ENCODE results near the gene CACNG4.

Gene CACNG4

DNA sequence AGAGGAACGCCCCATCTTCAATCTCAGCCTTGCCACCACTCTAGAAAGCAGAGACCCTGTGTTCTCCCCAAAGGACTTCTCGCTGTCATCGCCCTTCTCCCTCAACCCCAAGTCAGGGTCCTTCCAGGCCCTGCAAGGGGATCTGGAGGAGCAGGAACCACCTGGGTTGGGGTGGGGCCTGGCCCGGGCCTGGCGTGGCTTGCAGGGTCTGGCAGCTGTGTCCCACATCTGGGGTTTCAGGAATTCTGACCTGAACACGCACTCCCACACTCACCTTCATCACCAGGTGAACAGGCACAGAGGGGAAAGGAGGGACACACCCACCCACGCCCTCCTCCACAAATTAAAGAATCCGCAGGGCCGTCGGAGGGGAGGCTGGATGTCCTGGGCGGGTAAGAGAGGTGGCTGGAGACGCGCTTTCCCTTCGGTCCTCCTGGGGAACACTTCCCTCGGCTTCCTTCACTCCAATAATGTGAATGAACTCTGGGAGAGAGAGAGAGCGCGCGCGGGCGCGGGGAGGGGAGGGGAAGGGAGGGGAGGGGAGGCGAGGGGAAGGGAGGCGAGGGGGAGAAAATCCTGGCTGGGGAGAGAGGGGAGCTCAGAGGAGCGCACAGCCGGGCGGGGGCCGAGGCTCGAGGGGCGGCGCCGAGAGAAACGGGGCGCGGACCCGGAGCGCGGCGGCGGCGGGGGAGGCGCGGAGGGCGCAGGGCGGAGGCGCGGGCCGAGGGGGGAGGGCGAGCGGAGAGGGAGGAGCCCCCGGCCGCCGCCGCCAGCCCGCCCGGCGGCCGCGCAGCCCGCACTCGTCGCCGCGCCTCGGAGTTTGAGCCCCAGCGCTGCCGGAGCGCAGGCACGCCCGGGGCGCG is at the start of gene CACNG4:
TSS of gene CACNG4 (plus strand) at position 799 of the 863 bp plus-strand sequence. CDS start 205 bp downstream, outside the sequence.
- no peak for DNase-seq

DNA sequence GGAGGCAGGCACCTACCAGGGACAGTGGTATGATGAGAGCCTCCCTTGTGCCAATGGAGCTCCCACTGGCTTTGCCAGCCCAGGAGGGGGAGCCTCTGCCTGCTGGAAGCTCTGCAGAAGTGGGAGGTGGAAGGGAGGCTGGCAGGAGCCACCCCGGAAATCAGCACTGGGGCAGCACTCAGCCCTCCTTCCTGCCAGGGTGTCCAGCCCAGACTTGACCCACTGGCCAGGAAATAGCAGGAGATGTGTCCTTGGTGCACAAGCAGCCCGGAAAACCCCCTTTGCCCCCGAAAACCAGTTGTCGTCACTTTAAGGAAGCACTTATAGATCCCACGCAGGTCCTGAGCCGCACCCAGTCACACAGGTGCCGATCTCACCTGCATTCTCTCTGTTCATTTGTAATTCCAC is 49.3 kb upstream of the CACNG4 start:
- no peak for DNase-seq

DNA sequence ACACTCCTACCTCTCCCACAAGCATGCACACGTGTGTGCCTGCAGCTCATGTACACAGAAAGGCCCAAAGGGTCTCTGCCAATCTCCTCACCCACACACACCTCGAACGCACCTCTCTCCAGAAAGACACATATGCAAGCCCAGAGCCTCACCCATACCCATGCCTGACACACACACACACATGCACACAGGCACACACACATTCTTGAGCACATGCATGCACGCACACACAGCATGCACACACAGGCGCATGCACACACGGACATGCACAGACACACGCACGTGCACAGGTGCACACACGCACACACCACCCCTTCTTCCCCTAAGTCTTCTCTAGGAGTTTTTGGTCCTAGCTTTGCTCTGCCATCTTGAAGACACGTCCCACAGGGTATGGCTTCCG is 48.7 kb upstream of the CACNG4 start:
- DNase-seq = no peak

DNA sequence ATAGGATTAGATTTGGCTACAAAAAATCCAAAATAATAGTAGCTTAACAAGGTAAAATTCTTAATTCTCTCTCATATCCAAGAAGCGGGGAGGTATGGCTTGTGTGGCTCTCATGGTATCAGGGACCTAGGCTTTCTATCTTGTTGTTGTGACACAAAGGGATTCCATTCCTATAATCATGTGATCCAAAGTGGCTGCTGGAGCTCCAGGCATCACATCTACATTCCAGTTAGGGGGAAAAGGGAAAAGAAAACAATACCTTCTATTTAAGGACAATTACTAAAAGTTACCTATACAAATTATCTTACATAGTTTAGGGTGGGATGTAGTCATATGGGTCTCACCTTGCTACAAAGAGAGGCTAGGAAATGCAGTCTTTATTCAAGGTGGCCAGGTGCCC is 47.6 kb upstream of the CACNG4 start:
- no peak for DNase-seq

DNA sequence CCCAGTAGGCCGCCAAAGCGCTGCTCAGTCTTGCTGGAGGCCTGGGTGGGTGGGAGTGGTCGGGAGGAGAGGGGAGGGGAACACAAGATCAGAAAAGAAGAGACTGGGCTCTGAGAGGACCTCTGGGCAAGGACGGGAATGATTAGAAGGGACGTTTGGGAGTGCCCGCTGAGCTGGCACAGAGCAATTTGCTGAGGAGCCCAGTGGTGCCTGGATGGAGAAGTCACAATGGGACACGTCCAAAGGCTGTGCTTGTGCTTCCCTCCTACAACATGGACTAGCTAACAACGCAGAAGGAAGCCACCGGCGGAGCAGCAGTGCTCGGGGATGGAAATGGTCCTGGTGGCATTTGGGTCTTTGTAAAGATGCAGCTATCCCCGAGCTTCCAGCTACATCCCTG is 45.6 kb upstream of the CACNG4 start:
- DNase-seq = no peak

DNA sequence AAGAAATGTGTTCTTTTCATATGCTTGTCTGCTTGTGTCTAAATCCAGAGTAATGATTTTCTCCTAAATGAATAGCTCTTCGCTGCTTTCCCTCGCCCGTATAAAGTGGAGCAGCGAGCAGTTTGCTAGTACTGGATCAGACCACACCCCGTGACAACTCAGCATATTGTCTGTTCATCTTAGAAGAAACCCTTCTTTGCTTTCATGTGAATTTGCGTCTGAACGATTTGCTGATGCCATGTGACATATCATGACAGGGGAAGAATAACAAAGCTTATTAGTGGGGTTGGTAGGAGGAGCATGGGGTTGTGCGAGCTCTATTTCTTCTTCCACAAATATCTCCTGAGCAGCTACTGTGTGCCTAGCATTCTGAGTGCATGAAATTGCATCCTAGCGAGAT is 44.1 kb upstream of the CACNG4 start:
- DNase-seq = no peak

DNA sequence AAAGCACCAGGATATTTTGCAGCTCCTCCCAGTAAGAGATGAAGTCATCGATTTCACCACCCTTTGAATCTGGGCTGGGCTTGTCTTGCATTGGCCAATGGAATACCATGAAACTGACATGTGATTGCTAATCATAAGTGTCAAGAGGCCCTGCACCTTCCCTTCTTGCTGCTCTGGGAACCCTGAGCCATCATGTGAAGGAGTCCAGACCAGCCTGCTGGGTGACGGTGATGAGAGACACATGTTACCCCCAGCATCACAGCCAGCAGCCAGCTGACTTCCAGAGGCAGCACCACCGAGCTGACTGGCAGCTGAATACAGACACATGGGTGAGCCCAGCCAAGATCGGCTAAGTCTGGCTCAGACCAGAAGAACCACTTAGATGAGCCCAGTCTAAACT is 43.6 kb upstream of the CACNG4 start:
- DNase-seq = no peak

DNA sequence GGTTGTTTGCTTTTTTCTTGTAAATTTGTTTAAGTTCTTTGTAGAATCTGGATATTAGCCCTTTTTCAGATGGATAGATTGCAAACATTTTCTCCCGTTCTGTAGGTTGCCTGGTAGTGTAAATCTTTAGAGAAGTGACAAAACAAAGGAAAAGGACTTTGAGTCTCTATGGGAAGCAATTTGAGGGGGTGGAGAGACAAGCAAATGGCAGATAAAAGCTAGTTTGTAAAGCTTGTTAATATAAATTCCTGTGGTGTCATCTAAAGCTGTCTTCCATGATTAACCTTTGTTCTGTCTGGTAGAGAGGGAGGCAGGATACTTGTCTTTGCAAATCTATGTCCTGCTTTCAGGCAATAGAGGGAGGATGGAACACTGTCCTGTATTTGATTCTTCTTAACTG is 40.6 kb upstream of the CACNG4 start:
- DNase-seq = no peak

DNA sequence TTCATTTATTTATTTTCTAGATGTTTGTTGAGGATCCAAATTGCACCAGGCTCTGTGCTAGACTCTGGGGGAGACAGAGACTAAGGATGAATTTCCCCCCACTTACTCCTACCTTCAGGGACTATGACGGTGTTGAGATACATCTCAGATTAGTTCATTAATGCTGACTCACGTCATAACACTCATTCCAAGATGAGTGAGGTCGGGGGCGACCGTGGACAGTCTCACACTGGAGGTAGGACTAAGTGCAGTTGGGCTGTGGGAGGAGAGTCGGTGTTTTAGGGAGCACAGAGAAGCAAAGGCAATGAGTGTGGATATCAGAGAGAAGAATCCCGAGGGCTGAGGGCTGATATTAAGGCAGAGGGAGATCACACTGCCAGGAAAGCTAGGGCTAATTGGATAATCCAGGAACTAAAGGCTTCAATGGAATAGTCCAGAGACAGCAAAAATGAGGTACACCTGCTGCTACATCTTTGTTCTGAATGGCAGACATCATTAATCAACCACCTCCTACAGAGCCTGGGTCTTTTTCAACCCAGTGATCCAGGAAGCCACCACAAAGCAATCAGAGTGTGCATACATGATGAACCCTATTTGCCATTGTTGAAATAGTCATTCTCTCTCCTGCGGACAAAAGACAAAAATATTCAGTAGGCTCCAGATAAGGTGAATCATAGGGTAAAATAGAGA is 38.6 kb upstream of the CACNG4 start:
- DNase-seq = no peak

DNA sequence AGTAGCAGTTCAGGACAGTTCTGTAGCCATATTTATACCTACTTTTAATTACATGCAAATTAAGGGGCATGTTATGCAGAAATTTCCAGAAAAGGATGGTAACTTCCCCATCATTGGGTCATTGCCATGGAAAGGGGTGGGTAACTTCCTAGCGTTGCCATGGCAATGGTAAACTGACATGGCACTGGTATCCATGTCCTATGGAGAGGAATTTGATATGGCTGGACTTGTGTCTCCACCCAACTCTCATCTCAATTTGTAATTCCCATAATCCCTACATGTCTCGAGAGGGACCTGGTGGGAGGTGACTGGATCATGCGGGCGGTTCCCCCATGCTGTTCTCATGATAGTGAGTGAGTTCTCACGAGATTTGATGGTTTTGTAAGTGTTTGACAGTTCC is 35.6 kb upstream of the CACNG4 start:
- no peak for DNase-seq

DNA sequence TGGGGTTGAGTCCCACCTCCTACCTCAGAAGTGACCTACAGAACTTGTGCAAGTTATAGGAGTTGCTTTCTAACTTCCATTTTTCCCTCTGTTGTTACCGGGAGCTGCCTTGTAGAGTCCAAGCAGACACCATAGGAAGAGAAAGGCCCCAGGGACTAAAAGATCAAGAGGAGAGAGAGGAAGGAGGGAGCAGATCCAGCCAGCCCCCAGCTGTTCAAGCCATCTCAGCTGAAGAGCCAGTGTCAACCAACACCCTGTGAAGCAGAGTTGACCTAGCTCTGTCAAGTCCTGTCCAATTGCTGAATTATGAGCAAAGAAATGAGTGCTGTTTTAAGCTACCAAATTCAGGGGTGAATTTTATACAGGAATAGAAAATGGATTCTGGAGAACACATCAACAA is 34.9 kb upstream of the CACNG4 start:
- no peak for DNase-seq

DNA sequence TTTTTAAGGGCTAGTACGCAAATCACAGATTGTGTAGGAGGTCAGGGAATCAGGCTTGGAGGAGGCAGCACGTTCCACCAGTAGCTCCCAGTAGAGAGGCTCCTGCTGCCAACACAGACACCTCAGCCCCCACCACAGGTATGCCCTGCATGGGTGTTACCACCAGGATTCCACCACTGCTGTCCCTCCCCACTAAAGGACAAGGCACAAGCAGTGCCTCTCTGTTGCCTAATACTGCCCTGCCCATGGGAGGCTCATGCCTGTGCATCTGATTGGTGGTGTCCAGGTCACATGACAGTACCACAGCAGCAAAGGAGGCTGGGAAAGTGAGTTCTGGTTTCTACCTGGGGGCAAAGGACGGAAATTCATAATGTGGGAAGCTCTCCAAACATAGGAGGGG is 33.6 kb upstream of the CACNG4 start:
- DNase-seq = no peak

DNA sequence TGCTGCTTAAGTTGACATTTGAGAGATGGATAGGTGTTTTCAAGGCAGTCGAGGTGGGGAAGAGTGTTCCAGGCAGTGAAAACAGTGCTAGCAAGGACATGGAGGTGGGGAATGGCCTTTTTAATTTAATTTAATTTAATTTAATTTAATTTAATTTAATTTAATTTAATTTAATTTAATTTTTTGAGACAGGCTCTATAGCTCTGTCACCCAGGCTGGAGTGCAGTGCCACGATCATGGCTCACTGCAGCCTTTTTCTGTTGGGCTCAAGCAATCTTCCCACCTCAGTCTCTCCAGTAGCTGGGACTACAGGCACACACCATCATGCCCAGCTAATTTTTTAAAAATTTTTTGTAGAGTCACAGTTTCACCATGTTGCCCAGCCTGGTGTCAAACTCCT is 32.2 kb upstream of the CACNG4 start:
- no peak for DNase-seq

DNA sequence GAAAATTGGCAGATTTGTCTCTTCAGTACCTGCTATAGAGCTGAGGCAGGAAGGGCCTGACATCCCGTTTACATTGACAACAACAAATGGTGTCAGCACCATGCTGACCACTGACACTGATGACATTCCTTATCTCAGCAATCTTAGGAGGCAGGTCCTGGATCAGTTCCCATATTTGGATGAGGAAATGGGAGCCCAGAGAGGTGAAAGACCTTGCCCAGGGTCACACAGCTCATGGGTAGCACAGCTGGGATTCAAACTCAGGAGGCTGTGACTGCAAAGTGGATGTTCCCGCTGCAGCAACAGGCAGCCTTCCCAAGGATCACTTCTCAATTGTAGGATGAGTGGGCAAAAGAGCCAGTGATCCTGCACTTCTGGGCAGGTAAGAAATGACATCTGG is 30.5 kb upstream of the CACNG4 start:
- DNase-seq = no peak

DNA sequence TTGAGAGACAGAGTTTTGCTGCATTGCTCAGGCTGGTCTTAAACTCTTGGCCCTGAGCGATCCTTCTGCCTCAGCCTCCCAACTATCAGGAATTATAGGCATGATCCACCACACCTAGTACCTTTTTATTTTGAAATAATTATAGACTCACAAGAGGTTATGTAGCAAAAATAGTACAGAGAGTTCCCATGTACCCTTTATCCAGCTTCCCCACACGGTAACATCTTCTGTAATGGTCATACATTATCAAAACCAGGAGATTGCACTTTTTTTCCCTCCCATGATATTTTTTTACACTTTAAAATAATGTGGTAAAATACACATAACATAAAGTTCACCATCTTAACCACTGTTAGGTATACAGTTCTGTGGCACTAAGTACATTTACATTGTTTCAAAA is 28.8 kb upstream of the CACNG4 start:
- no peak for DNase-seq

DNA sequence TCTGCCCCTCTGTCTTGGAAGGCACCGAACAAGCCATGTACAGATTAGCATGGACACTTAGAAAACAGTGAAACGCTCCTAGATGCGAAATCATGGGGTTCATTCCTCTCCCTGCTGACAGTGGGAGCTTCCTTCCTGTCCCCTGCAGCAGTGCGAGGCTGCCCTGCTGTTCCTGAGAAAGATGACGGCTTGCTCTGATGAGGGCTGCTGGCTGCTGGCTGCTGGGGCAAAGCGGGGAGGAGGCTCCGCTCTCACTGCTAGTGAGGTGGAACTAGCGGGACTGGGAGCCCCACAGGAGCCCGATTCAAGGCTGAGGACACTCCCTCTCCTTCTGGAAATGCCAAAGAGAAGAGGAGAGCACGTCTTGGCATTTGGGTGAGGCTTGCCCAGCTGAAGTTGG is 25.9 kb upstream of the CACNG4 start:
- DNase-seq = no peak

DNA sequence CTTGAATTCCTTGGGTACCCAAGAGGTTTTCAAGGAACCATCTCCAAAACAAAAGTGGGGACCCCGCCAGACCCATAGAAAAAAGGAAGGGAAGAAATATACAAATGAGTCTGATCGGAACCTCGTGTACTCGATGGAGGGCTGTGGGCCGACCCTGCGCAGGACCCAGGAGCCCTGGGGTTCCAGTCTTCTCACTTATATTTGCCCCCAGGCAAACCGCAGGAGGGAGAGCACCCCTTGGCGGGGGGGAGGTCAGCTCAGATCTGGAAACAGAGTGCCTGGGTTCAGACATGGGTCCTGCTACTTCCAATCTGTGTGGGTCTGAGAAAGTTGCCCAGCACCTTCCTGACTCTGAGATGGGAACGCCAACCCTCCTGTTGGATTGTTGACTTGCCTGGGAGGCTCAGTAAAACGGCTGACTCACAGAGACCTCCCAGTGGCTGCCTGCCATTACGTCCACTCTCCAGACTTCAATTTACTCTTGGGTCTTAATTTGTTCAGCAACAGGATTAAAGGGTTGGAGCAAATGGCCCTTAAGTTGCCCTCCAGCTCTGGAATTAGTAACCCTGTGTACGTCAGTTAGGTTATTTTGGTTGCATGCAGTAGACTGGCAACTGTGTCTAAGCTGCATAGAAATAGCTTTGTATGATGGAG is 24.9 kb upstream of the CACNG4 start:
- DNase-seq = no peak

DNA sequence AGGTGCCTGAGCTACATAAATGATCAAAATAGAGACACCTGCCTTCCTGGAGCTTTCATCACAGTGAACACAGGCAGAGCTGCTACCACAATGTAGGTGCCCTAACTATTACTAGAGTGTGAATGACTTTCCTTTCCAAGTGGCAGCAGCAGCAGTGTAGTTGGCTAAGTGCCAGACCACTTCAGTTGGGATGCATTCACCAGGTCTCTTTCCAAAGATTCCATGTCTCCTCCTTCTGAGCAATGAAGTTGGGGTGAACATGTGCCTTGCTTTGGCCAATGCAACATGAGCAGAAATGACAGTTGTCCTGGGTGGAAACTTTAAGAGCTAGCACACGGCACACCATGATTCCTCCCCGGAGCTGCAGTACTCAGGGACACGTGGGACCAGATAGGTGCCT is 23.3 kb upstream of the CACNG4 start:
- no peak for DNase-seq

DNA sequence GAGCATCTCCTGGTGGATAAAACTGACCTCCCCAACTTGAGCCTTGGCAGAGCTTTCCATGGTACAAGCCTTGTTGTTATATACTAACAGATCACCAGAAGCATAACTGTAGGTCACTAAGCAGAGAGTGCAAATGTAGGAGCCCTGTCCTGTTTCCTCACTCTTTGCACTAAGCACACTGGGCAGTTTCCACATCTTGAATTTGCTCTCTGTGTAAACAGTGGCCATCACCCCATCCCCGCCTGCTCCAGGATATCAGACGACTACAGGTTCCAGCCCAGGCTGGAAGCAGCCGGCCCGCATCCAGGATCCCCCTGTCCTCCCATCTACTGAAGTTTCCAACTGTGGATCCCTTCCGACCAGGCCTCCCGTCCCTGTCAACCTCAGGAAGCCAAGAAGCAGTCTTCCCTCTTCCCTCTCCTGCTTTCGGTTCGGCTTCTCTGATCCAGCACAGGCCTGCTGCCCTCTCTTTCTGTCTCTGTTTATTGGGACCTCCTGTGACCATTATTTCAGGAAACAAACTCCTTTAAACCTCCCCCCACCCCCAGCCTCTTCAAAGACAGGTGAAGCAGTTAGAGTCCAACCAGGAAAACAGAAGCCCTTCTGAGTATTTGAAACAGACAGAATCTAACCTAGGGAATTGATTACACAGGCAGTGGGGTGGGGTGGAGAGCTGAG is 22.6 kb upstream of the CACNG4 start:
- no peak for DNase-seq

DNA sequence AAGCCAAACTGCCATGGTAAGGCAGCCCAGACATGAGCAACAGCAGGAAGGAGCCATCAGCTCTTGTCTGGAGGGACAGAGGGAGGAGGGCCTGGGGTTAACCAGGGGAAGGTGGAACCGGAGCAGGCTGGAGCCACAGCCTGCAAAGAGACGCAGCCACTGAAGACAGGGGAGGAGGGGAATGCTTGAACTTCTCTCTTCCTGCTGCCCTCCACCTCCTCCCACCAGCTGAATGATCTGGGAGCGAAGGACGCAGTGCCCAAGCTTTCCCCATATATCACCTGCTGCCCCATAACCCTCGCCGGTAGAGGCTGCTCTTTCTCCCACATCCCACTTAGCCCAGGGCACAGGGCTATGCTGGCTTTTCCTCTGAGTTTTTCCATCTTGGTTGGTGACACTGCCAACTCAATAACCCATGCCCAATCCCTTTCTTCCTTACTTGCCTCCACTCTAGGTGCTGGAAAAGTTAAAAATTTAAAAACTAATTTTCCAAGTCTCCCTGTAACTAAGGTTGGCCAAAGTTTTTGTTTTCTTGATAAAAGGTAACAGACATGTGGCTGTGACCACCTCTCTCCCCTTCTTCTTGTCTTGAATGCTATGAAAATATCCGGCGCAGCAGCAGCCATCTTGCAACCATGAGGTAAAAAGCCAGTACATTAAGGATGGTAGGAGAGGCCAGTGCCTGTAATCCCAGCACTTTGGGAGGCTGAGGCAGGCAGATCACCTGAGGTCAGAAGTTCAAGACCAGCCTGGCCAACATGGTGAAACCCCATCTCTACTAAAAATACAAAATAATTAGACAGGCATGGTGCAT is 21.8 kb upstream of the CACNG4 start:
- no peak for DNase-seq

DNA sequence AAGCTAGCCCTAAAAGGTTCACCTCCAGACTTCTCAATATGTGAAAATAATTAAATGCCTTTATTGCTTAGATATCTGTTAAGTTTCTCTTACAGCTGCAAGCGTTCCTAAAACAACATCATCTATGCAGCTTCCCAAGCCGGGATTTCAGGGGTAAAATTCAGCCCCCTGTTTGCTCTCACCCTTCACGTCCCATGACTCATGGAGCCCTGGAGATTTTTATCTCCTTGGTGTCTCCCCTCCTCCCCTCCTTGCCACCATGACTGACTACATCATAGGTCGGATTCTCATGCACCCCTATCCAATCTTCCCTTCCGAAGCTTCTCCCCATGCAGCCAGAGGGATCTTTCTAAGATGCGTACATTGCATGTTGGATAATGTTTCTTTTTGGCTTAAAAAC is 21.0 kb upstream of the CACNG4 start:
- DNase-seq = no peak

DNA sequence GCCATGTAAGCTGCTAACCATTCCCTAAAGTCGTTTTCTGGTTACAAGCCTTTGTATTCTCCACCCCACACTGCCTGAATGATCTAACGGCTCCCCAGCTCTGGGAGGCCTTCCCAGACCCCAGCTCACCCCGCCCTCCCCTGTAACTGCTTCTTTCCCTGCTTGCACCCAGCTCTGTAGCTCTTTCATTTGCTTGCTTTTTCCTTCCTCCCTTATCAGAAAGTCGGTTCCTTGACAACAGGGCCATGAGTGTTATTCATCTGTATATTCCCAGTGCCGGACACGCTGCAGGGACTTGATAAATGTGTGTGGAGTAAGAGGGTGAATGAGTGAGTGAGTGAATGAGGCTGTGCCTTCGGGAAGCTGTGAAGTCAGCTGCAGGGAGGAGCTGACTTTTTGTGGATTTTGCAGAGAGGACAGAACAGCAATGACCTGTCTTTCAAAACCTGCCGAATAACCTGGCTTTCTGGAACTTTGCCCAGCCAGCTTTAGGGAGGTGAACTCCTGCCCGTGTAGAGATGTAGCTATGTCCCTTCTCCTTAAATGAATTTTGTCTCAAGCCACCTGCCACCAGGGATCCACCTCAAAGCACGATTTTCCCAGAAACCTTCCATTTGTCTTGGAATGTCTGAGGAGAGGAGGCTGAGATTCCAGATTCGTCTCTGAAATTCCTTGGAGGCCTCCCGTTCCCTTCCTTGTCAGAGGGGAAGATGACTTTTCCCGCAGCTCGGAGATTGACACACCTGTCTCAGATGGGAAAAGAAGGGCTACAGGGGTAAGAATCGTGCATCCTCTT is 20.0 kb upstream of the CACNG4 start:
- no peak for DNase-seq
